Mesenchymal stem cell (in vitro differentiated cells and primary cell): Measurements from ENCODE around the gene MFNG.
A peak's percentile ranks its signal among the peaks of the same experiment; 100 is the strongest.

Source experiments
- DNase-seq: peaks from one replicate; pipeline ENCODE4 v3.0.0-alpha.2; 2013
- H2AFZ ChIP-seq: one replicate; pipeline ENCODE4 v1.6.1; 2013; ENCODE audit warnings: low read depth, mild to moderate bottlenecking, control low read depth, inconsistent platforms, low read length, moderate library complexity
- H2AK5ac ChIP-seq: 2 replicates; pipeline ENCODE4 v1.6.1; 2013; ENCODE audit warnings: low read length, moderate library complexity, mild to moderate bottlenecking, inconsistent platforms; ENCODE audit not compliant: severe bottlenecking
- H2BK120ac ChIP-seq: one replicate; pipeline ENCODE4 v1.6.1; 2013; ENCODE audit warnings: low read depth, mild to moderate bottlenecking, inconsistent platforms, low read length, moderate library complexity
- H2BK12ac ChIP-seq, 2 experiments: one replicate each; pipeline ENCODE4 v1.6.1; 2013; ENCODE audit warnings: inconsistent platforms in 2 of 2, low read length in 2 of 2, mild to moderate bottlenecking in 2 of 2, moderate library complexity in 2 of 2, control low read depth in 1 of 2
- H2BK15ac ChIP-seq: one replicate; pipeline ENCODE4 v1.6.1; 2013; ENCODE audit warnings: mild to moderate bottlenecking, low read depth, inconsistent platforms; ENCODE audit not compliant: poor library complexity, severe bottlenecking
- H2BK5ac ChIP-seq: 2 replicates; pipeline ENCODE4 v1.6.1; 2013; ENCODE audit warnings: low read depth, mild to moderate bottlenecking, low read length, control low read depth, inconsistent platforms; ENCODE audit not compliant: poor library complexity, severe bottlenecking
- H3K14ac ChIP-seq, 2 experiments: one replicate each; pipeline ENCODE4 v1.6.1; 2013; ENCODE audit warnings: inconsistent platforms in 2 of 2, low read length in 2 of 2, control low read depth in 1 of 2, mild to moderate bottlenecking in 1 of 2, moderate library complexity in 1 of 2
- H3K18ac ChIP-seq, 2 experiments: one replicate each; pipeline ENCODE4 v1.6.1; 2013; ENCODE audit warnings: inconsistent platforms in 2 of 2, low read length in 2 of 2, control low read depth in 1 of 2, low read depth in 1 of 2, mild to moderate bottlenecking in 1 of 2
- H3K23ac ChIP-seq, 2 experiments: one replicate each; pipeline ENCODE4 v1.6.1; 2013; ENCODE audit warnings: inconsistent platforms in 2 of 2, low read length in 2 of 2, mild to moderate bottlenecking in 2 of 2, moderate library complexity in 2 of 2, control low read depth in 1 of 2
- H3K27ac ChIP-seq: 2 replicates; pipeline ENCODE4 v1.5.1; 2013; ENCODE audit warnings: mild to moderate bottlenecking, moderate library complexity, low read length, control low read depth, inconsistent platforms; ENCODE audit not compliant: poor library complexity, severe bottlenecking
- H3K27me3 ChIP-seq, 2 experiments: 2 replicates each; pipeline versions ENCODE4 v1.6.1 to v1.7.0; 2013; ENCODE audit warnings: low read length in 2 of 2, mild to moderate bottlenecking in 2 of 2, moderate library complexity in 2 of 2, control low read depth in 1 of 2, inconsistent platforms in 1 of 2; ENCODE audit not compliant: control insufficient read depth in 1 of 2, insufficient read depth in 1 of 2
- H3K36me3 ChIP-seq, 2 experiments: 2 replicates each; pipeline versions ENCODE4 v1.6.1 to v1.7.0; 2013; ENCODE audit warnings: low read length in 2 of 2, control low read depth in 1 of 2, inconsistent platforms in 1 of 2, low read depth in 1 of 2, mild to moderate bottlenecking in 1 of 2; ENCODE audit not compliant: insufficient read depth in 2 of 2, control insufficient read depth in 1 of 2
- H3K4ac ChIP-seq, 2 experiments: one replicate each; pipeline ENCODE4 v1.6.1; 2013; ENCODE audit warnings: inconsistent platforms in 2 of 2, low read length in 2 of 2, mild to moderate bottlenecking in 2 of 2, moderate library complexity in 2 of 2, control low read depth in 1 of 2, low read depth in 1 of 2
- H3K4me1 ChIP-seq: 2 replicates; pipeline ENCODE4 v1.6.1; 2013; ENCODE audit warnings: low read depth, low read length, control low read depth; ENCODE audit not compliant: control insufficient read depth, insufficient read depth
- H3K4me2 ChIP-seq: 2 replicates; pipeline ENCODE4 v1.6.1; 2013; ENCODE audit warnings: low read length, mild to moderate bottlenecking, inconsistent platforms; ENCODE audit not compliant: poor library complexity, severe bottlenecking
- H3K4me3 ChIP-seq, 2 experiments: 2 replicates each; pipeline versions ENCODE4 v1.5.1 to v1.7.0; 2013; ENCODE audit warnings: low read length in 2 of 2, mild to moderate bottlenecking in 2 of 2, control low read depth in 1 of 2, low read depth in 1 of 2; ENCODE audit not compliant: insufficient read depth in 1 of 2
- H3K79me1 ChIP-seq: replicated peaks from 2 replicates; pipeline ENCODE4 v1.6.1; 2013; ENCODE audit warnings: mild to moderate bottlenecking, control low read depth, low read length, inconsistent platforms; ENCODE audit not compliant: poor library complexity, severe bottlenecking
- H3K9ac ChIP-seq: 2 replicates; pipeline ENCODE4 v1.7.0; 2013; ENCODE audit warnings: mild to moderate bottlenecking, low read length, moderate library complexity
- H3K9me3 ChIP-seq: 2 replicates; pipeline ENCODE4 v1.7.0; 2013; ENCODE audit warnings: mild to moderate bottlenecking, low read length; ENCODE audit not compliant: control insufficient read depth
- H4K8ac ChIP-seq: one replicate; pipeline ENCODE4 v1.6.1; 2013; ENCODE audit warnings: inconsistent platforms, mild to moderate bottlenecking, low read length, moderate library complexity
- H4K91ac ChIP-seq: one replicate; pipeline ENCODE4 v1.6.1; 2013; ENCODE audit warnings: mild to moderate bottlenecking, low read length, inconsistent platforms
- WGBS: methylation state at CpG from one replicate; pipeline ENCODE4 v1.1.7; 2013; ENCODE audit warnings: mixed read lengths; 5-methylcytosine and 5-hydroxymethylcytosine counted together

MFNG gene

GRCh38 chr22:37485395-37486223 lies 575 bp downstream of the MFNG start:
- Histone ChIP-seq H2BK120ac (no peak overlapping the region), H2AK5ac (no peak overlapping the region), H2BK15ac (no peak overlapping the region), H2BK5ac (no peak overlapping the region), H3K27me3 (peaks cover 0 to 53% of the 10 kb centered on the region in 2 experiments), H3K14ac (no peak overlapping the region), H3K4me3 (no peak overlapping the region), H4K8ac (no peak overlapping the region), H3K4ac (no peak overlapping the region), H3K9ac (no peak overlapping the region), H3K27ac (no peak overlapping the region), H2BK12ac (no peak overlapping the region), H4K91ac (no peak overlapping the region), H3K4me1 (peaks cover 22% of the 10 kb centered on the region), H2AFZ (no peak overlapping the region), H3K23ac (no peak overlapping the region), H3K18ac (no peak overlapping the region), H3K4me2 (peak overlapping the region; percentile 8), H3K79me1 (peaks cover 5% of the 10 kb centered on the region), H3K36me3 (peaks cover 12 to 25% of the 10 kb centered on the region in 2 experiments), H3K9me3 (no peaks in the 10 kb centered on the region)
- DNase-seq, result no peak
- 85% methylated on average over 23 of the region's 26 CpGs for WGBS

GRCh38 chr22:37484480-37485394 lies 1.4 kb downstream of the MFNG start:
- Histone ChIP-seq H3K4me2 (no peak overlapping the region), H3K36me3 (peaks cover 3 to 16% of the 10 kb centered on the region in 2 experiments), H2AFZ (no peak overlapping the region), H3K27me3 (peaks cover 0 to 54% of the 10 kb centered on the region in 2 experiments), H4K91ac (peak overlapping the region; percentile 15), H3K4me3 (no peak overlapping the region), H3K9me3 (no peaks in the 10 kb centered on the region), H3K18ac (no peak overlapping the region), H3K14ac (no peak overlapping the region), H2AK5ac (no peak overlapping the region), H3K4ac (no peak overlapping the region), H3K23ac (no peak overlapping the region), H4K8ac (no peak overlapping the region), H3K9ac (no peak overlapping the region), H2BK12ac (no peak overlapping the region), H3K4me1 (peaks cover 24% of the 10 kb centered on the region), H2BK15ac (peak overlapping the region; percentile 50), H2BK120ac (no peak overlapping the region), H2BK5ac (no peak overlapping the region), H3K27ac (no peak overlapping the region), H3K79me1 (peaks cover 2% of the 10 kb centered on the region)
- DNase-seq, result no peak
- 92% methylated on average over 34 of the region's 39 CpGs for WGBS

DNA sequence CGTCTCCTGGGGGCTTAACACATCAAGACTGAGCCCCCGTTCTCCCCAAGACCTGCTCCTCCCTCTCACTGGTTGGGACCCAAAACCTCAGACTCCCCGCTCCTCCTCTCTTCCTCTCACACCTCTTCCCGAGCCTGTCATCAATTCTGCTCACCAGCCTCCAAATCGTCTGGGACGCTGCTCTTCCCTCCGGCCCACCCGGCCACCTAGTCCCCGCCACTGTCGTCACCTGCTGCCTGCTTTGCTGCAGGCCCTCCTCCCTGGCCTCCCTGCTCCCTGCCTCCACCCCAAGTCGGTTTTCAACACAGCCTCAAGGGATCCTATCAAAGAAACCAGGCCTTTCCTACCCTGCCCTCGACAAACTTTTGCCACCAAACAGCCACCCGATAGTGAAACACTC lies 3.1 kb downstream of the MFNG start:
- no peak overlapping the region for H3K23ac ChIP-seq
- peaks cover 17% of the 10 kb centered on the region for H3K4me1 ChIP-seq
- no peak overlapping the region for H2BK5ac ChIP-seq
- WGBS, result 88% methylated on average over 13 of the region's 13 CpGs
- no peak overlapping the region for H2AFZ ChIP-seq
- no peak overlapping the region for H3K27ac ChIP-seq
- H3K18ac ChIP-seq, result no peak overlapping the region
- H2AK5ac ChIP-seq, result no peak overlapping the region
- H3K9ac ChIP-seq, result no peak overlapping the region
- H3K79me1 ChIP-seq, result no peaks in the 10 kb centered on the region
- H4K8ac ChIP-seq, result no peak overlapping the region
- H2BK12ac ChIP-seq, result no peak overlapping the region
- no peak overlapping the region for H3K14ac ChIP-seq
- no peak overlapping the region for H3K4ac ChIP-seq
- DNase-seq, result no peak
- H3K27me3 ChIP-seq, result peaks cover 0 to 63% of the 10 kb centered on the region in 2 experiments
- no peak overlapping the region for H4K91ac ChIP-seq
- peak overlapping the region; percentile 35 for H2BK15ac ChIP-seq
- no peaks in the 10 kb centered on the region for H3K9me3 ChIP-seq
- no peak overlapping the region for H3K4me3 ChIP-seq
- H3K36me3 ChIP-seq, result peaks cover 0 to 6% of the 10 kb centered on the region in 2 experiments
- no peak overlapping the region for H2BK120ac ChIP-seq
- H3K4me2 ChIP-seq, result no peak overlapping the region

GRCh38 chr22:37482244-37482643 lies 3.9 kb downstream of the MFNG start:
- Histone ChIP-seq H2BK15ac (peak overlapping the region; percentile 40), H3K4ac (peak overlapping the region in 1 of 2 experiments; percentile 9), H3K27ac (no peak overlapping the region), H3K4me3 (no peak overlapping the region), H3K27me3 (peaks cover 0 to 68% of the 10 kb centered on the region in 2 experiments), H4K91ac (peak overlapping the region; percentile 25), H2AFZ (no peak overlapping the region), H3K4me1 (peaks cover 18% of the 10 kb centered on the region), H3K9me3 (no peaks in the 10 kb centered on the region), H3K9ac (no peak overlapping the region), H2BK12ac (peak overlapping the region in 1 of 2 experiments; percentile 61), H3K36me3 (peaks cover 0 to 6% of the 10 kb centered on the region in 2 experiments), H4K8ac (no peak overlapping the region), H3K18ac (no peak overlapping the region), H3K79me1 (no peaks in the 10 kb centered on the region), H3K4me2 (no peak overlapping the region), H2BK5ac (no peak overlapping the region), H2AK5ac (no peak overlapping the region), H2BK120ac (no peak overlapping the region), H3K23ac (no peak overlapping the region), H3K14ac (peak overlapping the region in 1 of 2 experiments; percentile 37)
- 89% methylated on average over 9 of the region's 9 CpGs for WGBS
- no peak for DNase-seq
